GM12801 (cell line): ENCODE measurements around the gene ETNK1.

Source experiments
- CTCF ChIP-seq: IDR thresholded peaks from one replicate; pipeline ENCODE4 v1.5.1; 2011; ENCODE audit warnings: control low read depth; ENCODE audit not compliant: insufficient read length; ENCODE audit errors: extremely low read depth

ETNK1 gene

GRCh38 chr12:22625762-22626294 is 857 bp downstream of the ETNK1 start:
- TF ChIP-seq CTCF, result no peak

- TF ChIP-seq CTCF, result no peak
These were observed 1.4 kb downstream of the ETNK1 start for GRCh38 chr12:22626406-22626805.

GRCh38 chr12:22627371-22627770 is 2.4 kb downstream of the ETNK1 start:
- TF ChIP-seq CTCF, result no peak

GRCh38 chr12:22628228-22628627 is 3.3 kb downstream of the ETNK1 start:
- no peak for TF ChIP-seq CTCF

GRCh38 chr12:22631863-22632463 is 7.0 kb downstream of the ETNK1 start:
- no peak for TF ChIP-seq CTCF

GRCh38 chr12:22634883-22635282 is 9.9 kb downstream of the ETNK1 start:
- TF ChIP-seq CTCF, result no peak

GRCh38 chr12:22635812-22636211 is 10.8 kb downstream of the ETNK1 start:
- TF ChIP-seq CTCF, result no peak
